Breast epithelium (tissue), 3 donors: ENCODE measurements around the gene KIT.

Experiments used
- CTCF ChIP-seq, 3 donors: fragments of 450-650 bp; IDR thresholded peaks; one replicate each; pipeline ENCODE4 v1.5.1; 2016 to 2017; ENCODE audit warnings: antibody characterized with exemption in 3 of 3, mild to moderate bottlenecking in 3 of 3, moderate library complexity in 3 of 3
- POLR2A ChIP-seq: fragments of 450-650 bp; IDR thresholded peaks from one replicate; pipeline ENCODE4 v1.6.1; 2016; ENCODE audit warnings: antibody characterized with exemption, mild to moderate bottlenecking, moderate library complexity
- POLR2AphosphoS5 ChIP-seq, 3 donors: sonication (generic); formaldehyde crosslinking; IDR thresholded peaks; one replicate each; pipeline ENCODE4 v1.6.1; 2017; ENCODE audit warnings: antibody characterized with exemption in 3 of 3

- TF ChIP-seq CTCF (IDR thresholded peaks at IDR 0.05) (no peak), POLR2A (no peak), POLR2AphosphoS5 (IDR thresholded peaks at IDR 0.05) (no peak)
These were observed 83.4 kb downstream of the KIT start for GRCh38 chr4:54741202-54741601.
